HG02759 (cell line): ENCODE data around the gene PLAGL2.
"Not testable (repeated sequence)": the region's sequence is repeated elsewhere in the genome, so short reads cannot be mapped to it uniquely, and the experiment has no call there.

Experiments
- ATAC-seq: cut with Tn5 transposase; IDR thresholded peaks from one replicate; pipeline ENCODE4 v1.9.1; 2021; ENCODE audit warnings: mild to moderate bottlenecking, moderate library complexity; ENCODE audit not compliant: unreplicated experiment

Gene PLAGL2

GRCh38 chr20:32205110-32205842, 2.3 kb downstream of the PLAGL2 start:
- ATAC-seq, result no peak

- ATAC-seq, result no peak
Measured at GRCh38 chr20:32204205-32205109, 3.1 kb downstream of the PLAGL2 start.

GRCh38 chr20:32203356-32204204, 4.0 kb downstream of the PLAGL2 start:
- no peak for ATAC-seq

- ATAC-seq, result no peak
Measured at GRCh38 chr20:32201977-32202363, 5.6 kb downstream of the PLAGL2 start.

GRCh38 chr20:32201296-32201976, 6.1 kb downstream of the PLAGL2 start:
- ATAC-seq, result no peak

GRCh38 chr20:32199006-32199405, 8.5 kb downstream of the PLAGL2 start:
- ATAC-seq, result no peak

- not testable (repeated sequence) for ATAC-seq
Measured at GRCh38 chr20:32197136-32197535, 10.4 kb downstream of the PLAGL2 start.

GRCh38 chr20:32196613-32197012, 10.9 kb downstream of the PLAGL2 start:
- ATAC-seq, result not testable (repeated sequence)

GRCh38 chr20:32195581-32195980, 12.0 kb downstream of the PLAGL2 start:
- no peak for ATAC-seq

- no peak for ATAC-seq
Measured at GRCh38 chr20:32193996-32194395, 13.5 kb downstream of the PLAGL2 start.

- not testable (repeated sequence) for ATAC-seq
Measured at GRCh38 chr20:32193336-32193735, 14.2 kb downstream of the PLAGL2 start.

GRCh38 chr20:32192698-32193097, 14.8 kb downstream of the PLAGL2 start:
- ATAC-seq, result no peak

GRCh38 chr20:32191873-32192272, 15.7 kb downstream of the PLAGL2 start:
- ATAC-seq, result no peak

- ATAC-seq, result no peak
Measured at GRCh38 chr20:32191422-32191821, 16.1 kb downstream of the PLAGL2 start.

GRCh38 chr20:32190616-32191415, 16.7 kb downstream of the PLAGL2 start:
- ATAC-seq, result no peak

GRCh38 chr20:32189691-32190615, 17.6 kb downstream of the PLAGL2 start:
- no peak for ATAC-seq

GRCh38 chr20:32189123-32189410, 18.5 kb downstream of the PLAGL2 start:
- no peak for ATAC-seq

GRCh38 chr20:32188376-32189122, 19.0 kb downstream of the PLAGL2 start:
- ATAC-seq, result no peak
